K562 (cell line): ENCODE data around the gene DUSP16. TPM values are rescaled to one million over a fixed set of nuclear protein-coding genes. Genes with fewer than 3 reads are reported as not detected.
A peak's percentile ranks its signal among the peaks of the same experiment; 100 is the strongest.
"Not testable (repeated sequence)": the region's sequence is repeated elsewhere in the genome, so short reads cannot be mapped to it uniquely, and the experiment has no call there.

Experiments
- ATAC-seq: fragments of 200-7000 bp; cut with Tn5 transposase; 3 replicates; pipeline ENCODE4 v1.9.1; 2020; ENCODE audit warnings: moderate library complexity
- BruUV-seq: library from RNA; stranded (reverse); fragments of 400-500 nt; replicated peaks from 2 replicates; lab custom pipeline; 2021; lab: Mats Ljungman, UMichigan
- CTCF ChIA-PET: fragments of 300-600 bp; formaldehyde crosslinking; extraction: SDS; loops from one replicate; lab custom pipeline; 2021; ENCODE audit warnings: low intra/inter-chr PET ratio; lab: Yijun Ruan, JAX
- POLR2A ChIA-PET: fragments of 300-600, 350-650 bp; sonication (Branson Sonifier 250); formaldehyde crosslinking; extraction: SDS; loops from one replicate; lab custom pipeline; 2021; ENCODE audit warnings: antibody characterized with exemption, inconsistent platforms; lab: Yijun Ruan, JAX
- DNase-seq, 4 experiments: peaks; one replicate each; pipeline versions ENCODE4 v3.0.0 to v3.0.0-alpha.2; 2011 to 2018; ENCODE audit warnings: low spot score in 3 of 4, mixed read lengths in 3 of 4; ENCODE audit errors: extremely low read depth in 1 of 4
- FAIRE-seq: peaks from 2 replicates; lab custom pipeline; 2011; peaks lifted over from hg19 to GRCh38; lab: Jason Lieb, UNC
- H2AFZ ChIP-seq: 2 replicates; pipeline ENCODE4 v1.6.0; 2011; ENCODE audit warnings: low read depth, low read length, control low read depth, inconsistent platforms
- H3K27ac ChIP-seq: fragments of 200-600 bp; 3 replicates; pipeline ENCODE4 v1.8.0; 2011; ENCODE audit warnings: low read depth, mild to moderate bottlenecking, control low read depth, inconsistent platforms, low read length, moderate library complexity, mixed read lengths; ENCODE audit errors: extremely low read depth
- H3K27me3 ChIP-seq, 2 experiments: fragments of 300-600 bp in 1 of 2; 2 replicates in 1 of 2; 3 replicates in 1 of 2; pipeline versions ENCODE4 v1.6.0 to v1.8.0; 2011; ENCODE audit warnings: inconsistent platforms in 2 of 2, low read length in 2 of 2, mild to moderate bottlenecking in 1 of 2, mixed read lengths in 1 of 2, moderate library complexity in 1 of 2; ENCODE audit not compliant: control insufficient read depth in 2 of 2, insufficient read depth in 2 of 2
- H3K36me3 ChIP-seq: fragments of 300-600 bp; 3 replicates; pipeline ENCODE4 v1.8.0; 2011; ENCODE audit warnings: mild to moderate bottlenecking, low read length, inconsistent platforms; ENCODE audit not compliant: control insufficient read depth, insufficient read depth
- H3K4me1 ChIP-seq, 2 experiments: fragments of 200-600 bp in 1 of 2; replicated peaks in 1 of 2; 2 replicates in 1 of 2; 3 replicates in 1 of 2; pipeline versions ENCODE4 v1.5.1 to v1.8.0; 2011; ENCODE audit warnings: inconsistent platforms in 2 of 2, low read length in 2 of 2, mild to moderate bottlenecking in 1 of 2, mixed read lengths in 1 of 2, moderate library complexity in 1 of 2; ENCODE audit not compliant: control insufficient read depth in 2 of 2, insufficient read depth in 2 of 2
- H3K4me2 ChIP-seq: 2 replicates; pipeline ENCODE4 v1.6.1; 2011; ENCODE audit warnings: low read length, control low read depth, inconsistent platforms, mixed read lengths; ENCODE audit not compliant: insufficient read depth
- H3K4me3 ChIP-seq: fragments of 200-600 bp; sonication (generic), shearing (Covaris generic); 2 replicates; pipeline ENCODE4 v1.5.1; 2016; ENCODE audit warnings: control low read depth, inconsistent platforms
- H3K79me2 ChIP-seq: fragments of 200-600 bp; 3 replicates; pipeline ENCODE4 v1.8.0; 2011; ENCODE audit warnings: low read length, inconsistent platforms; ENCODE audit not compliant: control insufficient read depth, insufficient read depth
- H3K9ac ChIP-seq, 2 experiments: 2 replicates each; pipeline versions ENCODE4 v1.6.0 to v1.6.1; 2011; ENCODE audit warnings: low read depth in 2 of 2, low read length in 2 of 2, control low read depth in 1 of 2, inconsistent platforms in 1 of 2, mild to moderate bottlenecking in 1 of 2, mixed read lengths in 1 of 2; ENCODE audit not compliant: insufficient read depth in 1 of 2
- H3K9me1 ChIP-seq: one replicate; pipeline ENCODE4 v1.6.0; 2011; ENCODE audit warnings: inconsistent platforms, mild to moderate bottlenecking, low read length, moderate library complexity; ENCODE audit not compliant: control insufficient read depth, insufficient read depth
- H3K9me3 ChIP-seq: replicated peaks from 2 replicates; pipeline ENCODE4 v1.5.1; 2011; ENCODE audit warnings: low read depth, low read length, inconsistent platforms; ENCODE audit not compliant: control insufficient read depth, insufficient read depth
- H4K20me1 ChIP-seq: replicated peaks from 2 replicates; pipeline ENCODE4 v1.6.1; 2011; ENCODE audit warnings: low read length, inconsistent platforms, mixed read lengths; ENCODE audit not compliant: control insufficient read depth, insufficient read depth
- BCOR ChIP-seq: fragments of 450-650 bp; IDR thresholded peaks from 2 replicates; pipeline ENCODE4 v1.6.1; 2016
- RBM25 ChIP-seq: fragments of 200-400 bp; formaldehyde crosslinking; IDR thresholded peaks from 2 replicates; pipeline ENCODE4 v1.6.1; 2018; ENCODE audit warnings: low read length, low read depth, moderate library complexity; ENCODE audit not compliant: severe bottlenecking
- ZFP36 ChIP-seq: fragments of 150-350 bp; IDR thresholded peaks from 2 replicates; pipeline ENCODE4 v1.6.1; 2018; ENCODE audit warnings: low read length, low read depth; ENCODE audit not compliant: partially characterized antibody
- ZNF146 ChIP-seq: IDR thresholded peaks from one replicate; pipeline ENCODE4 v1.6.1; 2018; ENCODE audit warnings: missing compliant biosample characterization; ENCODE audit not compliant: unreplicated experiment
- WGBS: fragments of 100-300 bp; shearing (Covaris generic); methylation state at CpG from one replicate; pipeline ENCODE4 v1.1.6; 2016; ENCODE audit warnings: low coverage, mixed read lengths; ENCODE audit not compliant: insufficient coverage; ENCODE audit errors: missing lambda C conversion rate; 5-methylcytosine and 5-hydroxymethylcytosine counted together
- in situ Hi-C: fragments of 300-500 bp; cut with MboI; formaldehyde crosslinking; loops from 4 replicates; pipeline ENCODE4 v1.15.0; 2018; ENCODE audit warnings: inconsistent platforms, mixed read lengths
- intact Hi-C: fragments of 100-400 bp; cut with micrococcal nuclease; formaldehyde crosslinking; loops from 2 replicates; pipeline ENCODE4 v1.14.2; 2022
- polyA plus RNA-seq, 8 experiments: library from polyadenylated mRNA; depleted of rRNA in 4 of 8; stranded (reverse) in 5 of 8; unstranded in 3 of 8; fragments of >200 nt; fragmentation: Nextera tagmentation in 2 of 8; fragmentation: Illumina TruSeq in 1 of 8; extraction: Ambion mirVana in 2 of 8; extraction: Trizol in 1 of 8; gene quantifications; 2 replicates each; pipeline versions ENCODE4 v1.2.1 to v1.2.3, GENCODE V29; 2011 to 2014; ENCODE audit warnings: inconsistent platforms in 1 of 8, missing spikeins in 1 of 8
- total RNA-seq, 7 experiments: library from RNA; depleted of rRNA in 6 of 7; stranded (reverse); fragments of >200 nt in 6 of 7; fragmentation: Illumina TruSeq in 2 of 7; extraction: Trizol in 2 of 7; gene quantifications; 2 replicates each; pipeline versions ENCODE4 v1.2.1 to v1.2.3, GENCODE V29; 2011 to 2021; ENCODE audit warnings: low replicate concordance in 1 of 7
- TF ChIP-seq, protein P1 (sequence below), 3 experiments: fragments of 200-800 bp in 1 of 3; sonication (Bioruptor generic) in 1 of 3; sonication (generic) in 1 of 3; formaldehyde crosslinking in 1 of 3; IDR thresholded peaks; 2 replicates each; pipeline versions ENCODE4 v1.6.1 to v1.8.0; 2016 to 2022; ENCODE audit warnings: mild to moderate bottlenecking in 2 of 3, missing compliant biosample characterization in 2 of 3, missing genetic modification characterization in 2 of 3, missing genetic modification reagents in 1 of 3

The DUSP16 gene
- total and polyA plus RNA-seq, 9 of the 15 experiments (the other 6 are each of a cell fraction or from before 2014, with no cell fraction given): 0.70 to 12.3 (median 5.7) TPM

DNA sequence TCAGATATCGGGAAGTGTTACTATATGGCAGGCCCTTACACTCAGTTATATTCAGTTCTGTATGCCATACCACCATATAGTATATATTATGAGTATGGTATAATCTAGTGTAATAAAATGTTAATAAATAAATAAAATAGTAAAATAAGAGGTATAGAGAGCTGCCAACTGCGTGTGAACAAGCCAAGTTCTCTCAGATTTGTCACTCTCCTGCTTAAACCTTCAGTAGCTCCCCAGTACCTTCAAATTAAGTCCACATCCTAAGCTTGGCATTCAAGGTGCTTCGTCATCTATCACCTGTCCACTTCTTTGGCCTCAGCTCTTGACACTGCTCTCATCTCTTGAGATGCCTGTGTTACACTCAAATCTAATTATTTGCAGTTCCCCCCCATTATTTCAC is 36.2 kb upstream of the DUSP16 start:
- DNase-seq (no peak), ATAC-seq (no peak), FAIRE-seq (no peak)
- intact Hi-C loops: no loop called here
- Histone ChIP-seq H3K9me3 (no peaks in the 10 kb centered on the region), H3K4me2 (no peak overlapping the region), H3K4me3 (no peak overlapping the region), H3K36me3 (no peaks in the 10 kb centered on the region), H3K4me1 (no peaks in the 10 kb centered on the region; a peak in 1 of 5 replicates), H3K79me2 (no peaks in the 10 kb centered on the region), H3K27ac (no peak overlapping the region), H3K27me3 (no peaks in the 10 kb centered on the region), H4K20me1 (no peaks in the 10 kb centered on the region), H3K9ac (no peak overlapping the region), H3K9me1 (no peaks in the 10 kb centered on the region), H2AFZ (no peak overlapping the region)
- in situ Hi-C loops: no loop called here
- POLR2A ChIA-PET: no interaction called here
- BruUV-seq: no TSS peak
- WGBS: 45% methylated on average over 3 of the region's 3 CpGs
- CTCF ChIA-PET: no interaction called here
- TF ChIP-seq, protein P1, sequence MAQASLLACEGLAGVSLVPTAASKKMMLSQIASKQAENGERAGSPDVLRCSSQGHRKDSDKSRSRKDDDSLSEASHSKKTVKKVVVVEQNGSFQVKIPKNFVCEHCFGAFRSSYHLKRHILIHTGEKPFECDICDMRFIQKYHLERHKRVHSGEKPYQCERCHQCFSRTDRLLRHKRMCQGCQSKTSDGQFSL (CRISPR knock-in tag; IDR thresholded peaks at IDR 0.05): no peak
- TF ChIP-seq, protein P1 (tag; IDR thresholded peaks at IDR 0.05): no peak
- peak; percentile 5 for TF ChIP-seq ZFP36
- peak; percentile 83 for TF ChIP-seq RBM25

GRCh38 chr12:12596598-12596997 is 33.9 kb upstream of the DUSP16 start:
- H3K9me3 ChIP-seq, ATAC-seq, intact Hi-C loops, FAIRE-seq, in situ Hi-C loops, H3K4me3 ChIP-seq, H3K27ac ChIP-seq, POLR2A ChIA-PET, H3K9ac ChIP-seq, CTCF ChIA-PET, H2AFZ ChIP-seq, H3K4me1 ChIP-seq, H4K20me1 ChIP-seq, BruUV-seq, H3K9me1 ChIP-seq, H3K27me3 ChIP-seq, DNase-seq, H3K4me2 ChIP-seq, H3K79me2 ChIP-seq, H3K36me3 ChIP-seq: not testable (repeated sequence)
- TF ChIP-seq BCOR: peak; percentile 22; the same call in 1 of the 2 replicates
- TF ChIP-seq ZNF146 (CRISPR knock-in tag): peak; percentile 79
- 0% methylated on average over 2 of the region's 3 CpGs for whole genome bisulfite sequencing

DNA sequence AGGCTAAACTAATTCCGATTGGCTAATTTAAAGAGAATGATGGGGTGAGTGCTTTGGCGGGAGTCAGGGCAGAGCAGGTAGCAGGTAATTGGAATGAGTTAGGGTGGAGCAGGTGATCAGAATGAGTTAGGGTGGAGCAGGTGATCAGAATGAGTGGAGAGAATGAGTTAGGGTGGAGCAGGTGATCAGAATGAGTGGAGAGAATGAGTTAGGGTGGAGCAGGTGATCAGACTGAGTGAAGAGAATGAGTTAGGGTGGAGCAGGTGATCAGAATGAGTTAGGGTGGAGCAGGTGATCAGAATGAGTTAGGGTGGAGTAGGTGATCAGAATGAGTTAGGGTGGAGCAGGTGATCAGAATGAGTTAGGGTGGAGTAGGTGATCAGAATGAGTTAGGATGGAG is 33.3 kb upstream of the DUSP16 start:
- FAIRE-seq, ATAC-seq, H3K9me1 ChIP-seq, BruUV-seq, H3K4me3 ChIP-seq, H4K20me1 ChIP-seq, intact Hi-C loops, H3K79me2 ChIP-seq, in situ Hi-C loops, H3K4me2 ChIP-seq, H3K9ac ChIP-seq, H3K27ac ChIP-seq, POLR2A ChIA-PET, H3K9me3 ChIP-seq, DNase-seq, CTCF ChIA-PET, H3K36me3 ChIP-seq, H3K27me3 ChIP-seq, H3K4me1 ChIP-seq, H2AFZ ChIP-seq: not testable (repeated sequence)
- WGBS: 14% methylated on average over 1 of the region's 2 CpGs
